ENCODE results near the gene RPL37A.

Gene RPL37A

DNA sequence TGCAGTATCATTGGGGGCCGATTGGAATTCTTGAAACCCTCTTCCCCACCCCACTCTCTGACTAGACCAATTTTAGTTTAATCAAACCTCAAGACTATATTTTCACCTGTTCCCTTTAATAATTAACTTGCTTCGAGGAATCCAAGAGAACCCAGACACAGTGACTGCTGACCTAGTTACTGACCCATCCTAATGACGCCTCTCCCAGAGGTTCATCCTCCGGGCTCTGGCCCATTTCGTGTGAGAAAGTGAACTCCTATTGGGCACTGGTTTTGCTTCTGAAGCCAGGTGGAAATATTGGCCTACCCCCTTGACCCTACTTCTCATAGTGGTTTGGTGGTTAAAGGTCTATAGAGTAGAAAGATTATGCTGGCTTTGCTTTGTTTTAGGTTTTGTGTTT, 39.9 kb downstream of the RPL37A start (continued):
- TF ChIP-seq PATZ1 (CRISPR knock-in tag; IDR thresholded peaks at IDR 0.05; ENCODE audit: borderline replicate concordance) = no peak
- TF ChIP-seq ISL1 (CRISPR knock-in tag; IDR thresholded peaks at IDR 0.05) = no peak
- TF ChIP-seq, protein P1, sequence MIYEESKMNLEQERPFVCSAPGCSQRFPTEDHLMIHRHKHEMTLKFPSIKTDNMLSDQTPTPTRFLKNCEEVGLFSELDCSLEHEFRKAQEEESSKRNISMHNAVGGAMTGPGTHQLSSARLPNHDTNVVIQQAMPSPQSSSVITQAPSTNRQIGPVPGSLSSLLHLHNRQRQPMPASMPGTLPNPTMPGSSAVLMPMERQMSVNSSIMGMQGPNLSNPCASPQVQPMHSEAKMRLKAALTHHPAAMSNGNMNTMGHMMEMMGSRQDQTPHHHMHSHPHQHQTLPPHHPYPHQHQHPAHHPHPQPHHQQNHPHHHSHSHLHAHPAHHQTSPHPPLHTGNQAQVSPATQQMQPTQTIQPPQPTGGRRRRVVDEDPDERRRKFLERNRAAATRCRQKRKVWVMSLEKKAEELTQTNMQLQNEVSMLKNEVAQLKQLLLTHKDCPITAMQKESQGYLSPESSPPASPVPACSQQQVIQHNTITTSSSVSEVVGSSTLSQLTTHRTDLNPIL (CRISPR knock-in tag; IDR thresholded peaks at IDR 0.05; ENCODE audit: low read depth) = no peak

- TF ChIP-seq, protein P1 (CRISPR knock-in tag; IDR thresholded peaks at IDR 0.05; ENCODE audit: low read depth) = no peak
- no peak for TF ChIP-seq ZFP30 (CRISPR knock-in tag; IDR thresholded peaks at IDR 0.05)
- TF ChIP-seq PPARA (CRISPR knock-in tag; IDR thresholded peaks at IDR 0.05; ENCODE audit: borderline replicate concordance) = no peak
- no peak for TF ChIP-seq POU6F1 (CRISPR knock-in tag; IDR thresholded peaks at IDR 0.05; ENCODE audit: borderline replicate concordance, low read depth)
- no peak for TF ChIP-seq ZNF8 (CRISPR knock-in tag; IDR thresholded peaks at IDR 0.05)
- no peak for TF ChIP-seq OSR1 (CRISPR knock-in tag; IDR thresholded peaks at IDR 0.05)
- no peak for TF ChIP-seq BACH2 (CRISPR knock-in tag; IDR thresholded peaks at IDR 0.05; ENCODE audit: borderline replicate concordance)
- TF ChIP-seq TCF4 (CRISPR knock-in tag; IDR thresholded peaks at IDR 0.05; ENCODE audit: borderline replicate concordance) = no peak
- no peak for TF ChIP-seq ZNF70 (CRISPR knock-in tag; IDR thresholded peaks at IDR 0.05)
- TF ChIP-seq CSRNP3 (CRISPR knock-in tag; IDR thresholded peaks at IDR 0.05) = no peak
- no peak for TF ChIP-seq ZFP3 (CRISPR knock-in tag; IDR thresholded peaks at IDR 0.05)
- TF ChIP-seq, protein P2, sequence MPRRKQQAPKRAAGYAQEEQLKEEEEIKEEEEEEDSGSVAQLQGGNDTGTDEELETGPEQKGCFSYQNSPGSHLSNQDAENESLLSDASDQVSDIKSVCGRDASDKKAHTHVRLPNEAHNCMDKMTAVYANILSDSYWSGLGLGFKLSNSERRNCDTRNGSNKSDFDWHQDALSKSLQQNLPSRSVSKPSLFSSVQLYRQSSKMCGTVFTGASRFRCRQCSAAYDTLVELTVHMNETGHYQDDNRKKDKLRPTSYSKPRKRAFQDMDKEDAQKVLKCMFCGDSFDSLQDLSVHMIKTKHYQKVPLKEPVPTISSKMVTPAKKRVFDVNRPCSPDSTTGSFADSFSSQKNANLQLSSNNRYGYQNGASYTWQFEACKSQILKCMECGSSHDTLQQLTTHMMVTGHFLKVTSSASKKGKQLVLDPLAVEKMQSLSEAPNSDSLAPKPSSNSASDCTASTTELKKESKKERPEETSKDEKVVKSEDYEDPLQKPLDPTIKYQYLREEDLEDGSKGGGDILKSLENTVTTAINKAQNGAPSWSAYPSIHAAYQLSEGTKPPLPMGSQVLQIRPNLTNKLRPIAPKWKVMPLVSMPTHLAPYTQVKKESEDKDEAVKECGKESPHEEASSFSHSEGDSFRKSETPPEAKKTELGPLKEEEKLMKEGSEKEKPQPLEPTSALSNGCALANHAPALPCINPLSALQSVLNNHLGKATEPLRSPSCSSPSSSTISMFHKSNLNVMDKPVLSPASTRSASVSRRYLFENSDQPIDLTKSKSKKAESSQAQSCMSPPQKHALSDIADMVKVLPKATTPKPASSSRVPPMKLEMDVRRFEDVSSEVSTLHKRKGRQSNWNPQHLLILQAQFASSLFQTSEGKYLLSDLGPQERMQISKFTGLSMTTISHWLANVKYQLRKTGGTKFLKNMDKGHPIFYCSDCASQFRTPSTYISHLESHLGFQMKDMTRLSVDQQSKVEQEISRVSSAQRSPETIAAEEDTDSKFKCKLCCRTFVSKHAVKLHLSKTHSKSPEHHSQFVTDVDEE (CRISPR knock-in tag; IDR thresholded peaks at IDR 0.05) = no peak
- no peak for TF ChIP-seq ESRRG (CRISPR knock-in tag; IDR thresholded peaks at IDR 0.05)
- TF ChIP-seq GLIS3 (CRISPR knock-in tag; IDR thresholded peaks at IDR 0.05) = no peak
- no peak for TF ChIP-seq RARB (CRISPR knock-in tag; IDR thresholded peaks at IDR 0.05)
- ATAC-seq = no peak
Measured at GRCh38 chr2:216539120-216539519, 40.5 kb downstream of the RPL37A start.

DNA sequence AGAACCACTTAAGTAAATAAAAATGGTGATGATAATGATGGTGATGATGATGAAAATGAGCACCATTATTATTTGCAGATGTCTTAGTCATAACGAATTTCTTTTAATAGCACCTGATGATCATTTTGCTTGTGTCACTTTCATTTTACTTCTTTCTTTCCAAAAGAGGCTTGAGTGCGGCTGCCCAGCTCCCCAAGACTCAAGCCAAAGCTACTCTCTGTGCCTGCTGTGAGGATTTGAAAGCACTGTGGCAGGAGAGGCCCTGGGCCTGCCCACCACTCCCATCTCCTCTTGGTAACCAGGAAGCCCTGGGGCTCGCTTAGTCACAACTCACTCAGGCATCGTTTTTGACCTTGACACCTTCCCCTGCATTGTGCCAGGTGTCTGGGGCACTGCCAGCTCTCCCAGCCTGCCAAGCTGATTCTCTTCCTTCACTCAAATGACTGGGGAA, 41.2 kb downstream of the RPL37A start:
- TF ChIP-seq SNAI2 (CRISPR knock-in tag; IDR thresholded peaks at IDR 0.05) (no peak), ZNF70 (CRISPR knock-in tag; IDR thresholded peaks at IDR 0.05) (no peak), TOX (CRISPR knock-in tag; IDR thresholded peaks at IDR 0.05; ENCODE audit: borderline replicate concordance) (no peak), PATZ1 (CRISPR knock-in tag; IDR thresholded peaks at IDR 0.05; ENCODE audit: borderline replicate concordance) (no peak), TCF4 (CRISPR knock-in tag; IDR thresholded peaks at IDR 0.05; ENCODE audit: borderline replicate concordance) (no peak), CSRNP3 (CRISPR knock-in tag; IDR thresholded peaks at IDR 0.05) (no peak), BACH2 (CRISPR knock-in tag; IDR thresholded peaks at IDR 0.05; ENCODE audit: borderline replicate concordance) (no peak), ZNF8 (CRISPR knock-in tag; IDR thresholded peaks at IDR 0.05) (no peak)
- TF ChIP-seq, protein P2 (CRISPR knock-in tag; IDR thresholded peaks at IDR 0.05) = no peak
- ATAC-seq = peak; percentile 49
